ENCODE data around the gene SLC26A9. TPM values are rescaled to one million over a fixed set of nuclear protein-coding genes. Genes with fewer than 3 reads are reported as not detected.

Gene SLC26A9
- total and polyA plus RNA-seq, 9 of the 15 experiments (the other 6 are each of a cell fraction or from before 2014, with no cell fraction given), result 0.03 TPM; not detected in 8

DNA sequence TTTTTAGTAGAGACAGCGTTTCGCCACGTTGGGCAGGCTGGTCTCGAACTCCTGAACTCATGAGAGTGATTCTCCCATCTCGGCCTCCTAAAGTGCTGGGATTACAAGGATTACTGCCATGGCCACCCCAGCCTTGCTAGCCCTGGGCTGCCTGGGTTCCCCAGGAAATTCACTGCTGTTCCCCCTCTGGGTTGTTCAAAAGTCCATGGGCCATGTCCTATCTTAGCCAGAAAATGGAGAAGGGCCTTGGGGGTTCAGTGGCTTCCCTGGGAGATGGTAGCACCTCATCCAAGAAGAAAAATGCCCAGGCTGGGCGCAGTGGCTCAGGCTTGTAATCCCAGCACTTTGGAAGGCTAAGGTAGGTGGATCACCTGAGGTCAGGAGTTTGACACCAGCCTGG lies 20.9 kb downstream of the SLC26A9 start:
- Histone ChIP-seq H4K20me1 (replicated peaks; ENCODE audit: control insufficient read depth, insufficient read depth, low read length) (peaks cover 12% of the 10 kb centered on the region; the same call in 1 of the 2 replicates), H3K27ac (ENCODE audit: extremely low read depth, low read depth, low read length) (no peak overlapping the region), H3K9ac (ENCODE audit: insufficient read depth in 1 of 2, low read depth in 2 of 2, low read length in 2 of 2) (no peak overlapping the region), H3K36me3 (ENCODE audit: control insufficient read depth, insufficient read depth, low read length) (no peaks in the 10 kb centered on the region), H3K4me2 (ENCODE audit: insufficient read depth, low read length) (no peak overlapping the region), H3K4me1 (replicated peaks in 1 of 2; ENCODE audit: control insufficient read depth in 2 of 2, insufficient read depth in 2 of 2, low read length in 2 of 2) (no peaks in the 10 kb centered on the region), H3K79me2 (ENCODE audit: control insufficient read depth, insufficient read depth, low read length) (no peaks in the 10 kb centered on the region), H3K4me3 (no peak overlapping the region), H2AFZ (ENCODE audit: low read depth, low read length) (no peak overlapping the region), H3K9me1 (ENCODE audit: control insufficient read depth, insufficient read depth, low read length) (no peaks in the 10 kb centered on the region), H3K9me3 (replicated peaks; ENCODE audit: control insufficient read depth, insufficient read depth, low read depth, low read length) (no peaks in the 10 kb centered on the region), H3K27me3 (ENCODE audit: control insufficient read depth in 2 of 2, insufficient read depth in 2 of 2, low read length in 2 of 2) (peaks cover 34 to 86% of the 10 kb centered on the region in 2 experiments)
- DNase-seq (ENCODE audit: extremely low read depth in 1 of 4, low spot score in 3 of 4), result no peak
- no peak for FAIRE-seq
- BruUV-seq (replicated peaks), result no TSS peak
- intact Hi-C loops (cut with micrococcal nuclease) (no loop called here), in situ Hi-C loops (cut with MboI) (loop anchor here (10.0 kb wide), 1 partner anchor 182 kb away; no protein-coding TSS in a partner anchor)
- POLR2A ChIA-PET, result interaction anchor here (0.7 to 1.3 kb wide), 3 partner anchors 27 to 57 kb away, joined by 3 to 5 read pairs (median 3); no protein-coding TSS in a partner anchor
- ATAC-seq, result no peak
- 0% methylated on average over 6 of the region's 6 CpGs for WGBS (ENCODE audit: insufficient coverage, low coverage, missing lambda C conversion rate)
- TF ChIP-seq, protein P1, sequence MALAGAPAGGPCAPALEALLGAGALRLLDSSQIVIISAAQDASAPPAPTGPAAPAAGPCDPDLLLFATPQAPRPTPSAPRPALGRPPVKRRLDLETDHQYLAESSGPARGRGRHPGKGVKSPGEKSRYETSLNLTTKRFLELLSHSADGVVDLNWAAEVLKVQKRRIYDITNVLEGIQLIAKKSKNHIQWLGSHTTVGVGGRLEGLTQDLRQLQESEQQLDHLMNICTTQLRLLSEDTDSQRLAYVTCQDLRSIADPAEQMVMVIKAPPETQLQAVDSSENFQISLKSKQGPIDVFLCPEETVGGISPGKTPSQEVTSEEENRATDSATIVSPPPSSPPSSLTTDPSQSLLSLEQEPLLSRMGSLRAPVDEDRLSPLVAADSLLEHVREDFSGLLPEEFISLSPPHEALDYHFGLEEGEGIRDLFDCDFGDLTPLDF (CRISPR knock-in tag; IDR thresholded peaks at IDR 0.05), result no peak
- TF ChIP-seq NR2F6 (CRISPR knock-in tag; IDR thresholded peaks at IDR 0.05) (no peak), ZNF184 (CRISPR knock-in tag; IDR thresholded peaks at IDR 0.05) (no peak), ZNF324 (CRISPR knock-in tag; IDR thresholded peaks at IDR 0.05) (no peak), SMAD1 (IDR thresholded peaks at IDR 0.05; ENCODE audit: low read depth, low read length, partially characterized antibody) (no peak), RBM25 (IDR thresholded peaks at IDR 0.05; ENCODE audit: low read depth, low read length, severe bottlenecking) (no peak), RAD21 (CRISPR knock-in tag; conservative IDR thresholded peaks at IDR 0.05 in 1 of 2, IDR thresholded peaks at IDR 0.05 in 1 of 2) (no peak), EGR1 (conservative IDR thresholded peaks at IDR 0.05) (no peak)
- TF ChIP-seq, protein P2, sequence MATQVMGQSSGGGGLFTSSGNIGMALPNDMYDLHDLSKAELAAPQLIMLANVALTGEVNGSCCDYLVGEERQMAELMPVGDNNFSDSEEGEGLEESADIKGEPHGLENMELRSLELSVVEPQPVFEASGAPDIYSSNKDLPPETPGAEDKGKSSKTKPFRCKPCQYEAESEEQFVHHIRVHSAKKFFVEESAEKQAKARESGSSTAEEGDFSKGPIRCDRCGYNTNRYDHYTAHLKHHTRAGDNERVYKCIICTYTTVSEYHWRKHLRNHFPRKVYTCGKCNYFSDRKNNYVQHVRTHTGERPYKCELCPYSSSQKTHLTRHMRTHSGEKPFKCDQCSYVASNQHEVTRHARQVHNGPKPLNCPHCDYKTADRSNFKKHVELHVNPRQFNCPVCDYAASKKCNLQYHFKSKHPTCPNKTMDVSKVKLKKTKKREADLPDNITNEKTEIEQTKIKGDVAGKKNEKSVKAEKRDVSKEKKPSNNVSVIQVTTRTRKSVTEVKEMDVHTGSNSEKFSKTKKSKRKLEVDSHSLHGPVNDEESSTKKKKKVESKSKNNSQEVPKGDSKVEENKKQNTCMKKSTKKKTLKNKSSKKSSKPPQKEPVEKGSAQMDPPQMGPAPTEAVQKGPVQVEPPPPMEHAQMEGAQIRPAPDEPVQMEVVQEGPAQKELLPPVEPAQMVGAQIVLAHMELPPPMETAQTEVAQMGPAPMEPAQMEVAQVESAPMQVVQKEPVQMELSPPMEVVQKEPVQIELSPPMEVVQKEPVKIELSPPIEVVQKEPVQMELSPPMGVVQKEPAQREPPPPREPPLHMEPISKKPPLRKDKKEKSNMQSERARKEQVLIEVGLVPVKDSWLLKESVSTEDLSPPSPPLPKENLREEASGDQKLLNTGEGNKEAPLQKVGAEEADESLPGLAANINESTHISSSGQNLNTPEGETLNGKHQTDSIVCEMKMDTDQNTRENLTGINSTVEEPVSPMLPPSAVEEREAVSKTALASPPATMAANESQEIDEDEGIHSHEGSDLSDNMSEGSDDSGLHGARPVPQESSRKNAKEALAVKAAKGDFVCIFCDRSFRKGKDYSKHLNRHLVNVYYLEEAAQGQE (IDR thresholded peaks at IDR 0.05; ENCODE audit: borderline replicate concordance), result no peak
- TF ChIP-seq, protein P2 (CRISPR knock-in tag; IDR thresholded peaks at IDR 0.05; ENCODE audit: low read depth), result no peak
- CTCF ChIA-PET (ENCODE audit: low intra/inter-chr PET ratio), result interaction anchor here (7.8 kb wide), 1 partner anchor 56 kb away, joined by 114 read pairs; no protein-coding TSS in a partner anchor
